Transverse colon (tissue), 4 donors: ENCODE measurements around the gene PDILT. TPM values are rescaled to one million over a fixed set of nuclear protein-coding genes. Genes with fewer than 3 reads are reported as not detected.

ENCODE experiments used
- DNase-seq: peaks from one replicate; pipeline ENCODE4 v3.0.0-alpha.2; 2019
- H3K27ac ChIP-seq, 4 donors: fragments of 200-600 bp; sonication (generic); 2 replicates each; pipeline ENCODE4 v1.5.1; 2016 to 2018; ENCODE audit warnings: inconsistent platforms in 4 of 4
- H3K27me3 ChIP-seq: fragments of 200-600 bp; sonication (generic); 2 replicates; pipeline ENCODE4 v1.5.1; 2017; ENCODE audit warnings: inconsistent platforms
- H3K36me3 ChIP-seq, 4 donors: fragments of 200-600 bp; sonication (generic); 2 replicates each; pipeline ENCODE4 v1.5.1; 2017 to 2019; ENCODE audit warnings: inconsistent platforms in 4 of 4
- H3K4me1 ChIP-seq, 4 donors: fragments of 200-600 bp; sonication (generic); 2 replicates each; pipeline ENCODE4 v1.5.1; 2017 to 2020; ENCODE audit warnings: inconsistent platforms in 4 of 4
- H3K4me3 ChIP-seq, 4 donors: fragments of 200-600 bp; sonication (generic); 1 replicate in 1 of 4; 2 replicates in 3 of 4; pipeline versions ENCODE4 v1.5.1 to v1.6.1; 2017 to 2019; ENCODE audit warnings: inconsistent platforms in 4 of 4
- H3K9me3 ChIP-seq, 2 donors: fragments of 200-600 bp; sonication (generic); 2 replicates each; pipeline ENCODE4 v1.5.1; 2017 to 2019; ENCODE audit warnings: inconsistent platforms in 2 of 2
- EP300 ChIP-seq: sonication (generic); formaldehyde crosslinking; IDR thresholded peaks from one replicate; pipeline ENCODE4 v1.6.1; 2017; ENCODE audit warnings: antibody characterized with exemption, low read depth
- POLR2A ChIP-seq: fragments of 450-650 bp; IDR thresholded peaks from one replicate; pipeline ENCODE4 v1.6.1; 2016; ENCODE audit warnings: antibody characterized with exemption, mild to moderate bottlenecking, moderate library complexity
- POLR2AphosphoS5 ChIP-seq, 3 donors: sonication (generic); formaldehyde crosslinking; IDR thresholded peaks; one replicate each; pipeline ENCODE4 v1.6.1; 2016; ENCODE audit warnings: antibody characterized with exemption in 3 of 3
- WGBS, 2 donors: methylation state at CpG; one replicate each; pipeline ENCODE4 v1.1.5; 2018; ENCODE audit warnings: low coverage in 1 of 2; 5-methylcytosine and 5-hydroxymethylcytosine counted together
- in situ Hi-C, 4 donors: fragments of 200-750 bp; cut with MboI; loops; one replicate each; pipeline versions ENCODE4 v1.15.0 to v1.15.1; 2017; ENCODE audit warnings: low sequenced_read_pairs in 3 of 4, low pct_ligation_motif_present in 1 of 4, low pct_unique_long_range_greater_than_20kb in 1 of 4
- intact Hi-C: fragments of 100-400 bp; cut with DNase I; formaldehyde crosslinking; loops from one replicate; pipeline ENCODE4 v1.15.1; 2023; ENCODE audit warnings: low total_unique reads
- total RNA-seq, 4 donors: library from RNA; depleted of rRNA; stranded (reverse); fragments of >200 nt; gene quantifications; one replicate each; pipeline ENCODE4 v1.1.0, GENCODE V29; 2016
- TF ChIP-seq, protein P1 (sequence below), 5 experiments: fragments of 200-600 bp in 3 of 5; fragments of 450-650 bp in 2 of 5; sonication (generic) in 3 of 5; IDR thresholded peaks; 1 replicate in 2 of 5; 2 replicates in 3 of 5; pipeline ENCODE4 v1.5.1; 2016 to 2017; ENCODE audit warnings: antibody characterized with exemption in 5 of 5, inconsistent platforms in 3 of 5, mild to moderate bottlenecking in 2 of 5, moderate library complexity in 1 of 5

Gene PDILT
- total RNA-seq, 4 donors from 2014 or later, result not detected

DNA sequence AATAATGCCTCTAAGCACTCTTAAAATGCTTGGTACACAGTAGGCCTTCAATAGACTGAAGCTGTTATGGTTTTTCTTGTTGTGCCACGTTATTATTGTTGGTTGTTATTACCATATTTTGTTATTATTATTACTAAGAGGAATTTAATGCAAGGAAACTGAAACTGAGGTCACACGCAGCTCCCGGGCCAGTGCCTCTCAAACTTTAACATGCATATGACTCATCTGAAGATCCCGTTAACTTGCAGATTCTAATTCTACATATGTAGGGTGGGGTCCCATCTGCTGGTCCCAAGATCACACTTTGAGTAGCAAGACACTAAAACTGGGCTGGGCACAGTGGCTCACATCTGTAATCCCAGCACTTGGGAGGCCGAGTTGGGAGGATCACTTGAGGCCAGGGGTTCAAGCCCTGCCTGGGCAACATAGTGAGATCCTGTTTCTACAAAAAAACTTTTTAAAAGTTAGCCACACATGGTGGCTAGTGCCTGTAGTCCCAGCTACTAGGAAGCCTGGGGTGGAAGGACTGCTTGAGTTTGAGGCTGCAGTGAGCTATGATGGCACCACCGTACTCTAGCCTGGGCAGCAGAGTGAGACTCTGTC, 5.7 kb upstream of the PDILT start:
- in situ Hi-C loops (no loop called here), intact Hi-C loops (no loop called here)
- TF ChIP-seq POLR2AphosphoS5 (IDR thresholded peaks at IDR 0.05) (no peak), POLR2A (no peak), EP300 (no peak)
- TF ChIP-seq, protein P1, sequence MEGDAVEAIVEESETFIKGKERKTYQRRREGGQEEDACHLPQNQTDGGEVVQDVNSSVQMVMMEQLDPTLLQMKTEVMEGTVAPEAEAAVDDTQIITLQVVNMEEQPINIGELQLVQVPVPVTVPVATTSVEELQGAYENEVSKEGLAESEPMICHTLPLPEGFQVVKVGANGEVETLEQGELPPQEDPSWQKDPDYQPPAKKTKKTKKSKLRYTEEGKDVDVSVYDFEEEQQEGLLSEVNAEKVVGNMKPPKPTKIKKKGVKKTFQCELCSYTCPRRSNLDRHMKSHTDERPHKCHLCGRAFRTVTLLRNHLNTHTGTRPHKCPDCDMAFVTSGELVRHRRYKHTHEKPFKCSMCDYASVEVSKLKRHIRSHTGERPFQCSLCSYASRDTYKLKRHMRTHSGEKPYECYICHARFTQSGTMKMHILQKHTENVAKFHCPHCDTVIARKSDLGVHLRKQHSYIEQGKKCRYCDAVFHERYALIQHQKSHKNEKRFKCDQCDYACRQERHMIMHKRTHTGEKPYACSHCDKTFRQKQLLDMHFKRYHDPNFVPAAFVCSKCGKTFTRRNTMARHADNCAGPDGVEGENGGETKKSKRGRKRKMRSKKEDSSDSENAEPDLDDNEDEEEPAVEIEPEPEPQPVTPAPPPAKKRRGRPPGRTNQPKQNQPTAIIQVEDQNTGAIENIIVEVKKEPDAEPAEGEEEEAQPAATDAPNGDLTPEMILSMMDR (IDR thresholded peaks at IDR 0.05), result no peak
- Histone ChIP-seq H3K4me3 (no peak overlapping the region), H3K9me3 (no peaks in the 10 kb centered on the region), H3K4me1 (peaks cover 0 to 4% (median 0%) of the 10 kb centered on the region in 4 donors), H3K27ac (peak overlapping the region in 1 of 4 donors; percentile 45), H3K27me3 (no peaks in the 10 kb centered on the region), H3K36me3 (no peaks in the 10 kb centered on the region)
- WGBS, 2 donors, result 61 to 63% methylated on average over 5 to 6 of the region's 6 CpGs
- DNase-seq, result no peak

DNA sequence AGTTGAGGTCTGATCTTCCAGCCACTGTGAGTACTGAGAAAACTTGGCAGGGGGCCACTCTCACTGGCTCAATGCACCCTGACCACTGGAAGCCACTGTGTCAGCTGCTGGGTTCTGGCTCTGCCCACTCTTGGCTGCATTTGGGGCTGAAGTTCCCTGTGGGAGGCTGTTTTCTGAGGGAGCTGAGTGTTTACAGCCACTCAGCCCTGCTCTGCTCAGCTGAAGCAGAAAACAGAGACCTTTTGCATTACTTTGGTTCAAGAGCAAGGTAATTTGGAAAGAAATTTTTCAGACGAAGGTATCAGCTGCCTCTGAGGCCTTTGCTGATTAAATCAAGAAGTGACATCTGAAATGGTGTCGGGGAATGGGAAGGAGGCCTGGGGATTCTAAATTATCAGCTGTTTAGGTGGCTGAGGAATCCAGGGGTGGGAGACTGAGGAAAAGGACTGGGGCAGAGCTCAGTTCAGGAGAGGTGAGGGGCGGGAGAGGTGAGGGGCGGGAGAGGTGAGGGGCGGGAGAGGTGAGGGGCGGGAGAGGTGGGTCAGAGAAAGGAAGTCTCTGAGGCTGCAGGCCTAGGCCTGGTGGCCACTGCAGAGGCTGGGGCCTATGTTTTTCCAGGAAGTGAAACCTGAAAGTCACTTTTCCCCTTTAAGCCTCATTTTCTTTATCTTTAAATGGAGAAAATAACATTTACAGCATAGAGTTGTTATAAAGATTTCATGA, 5.0 kb upstream of the PDILT start, which contains the start of gene ACSM5:
Gene ACSM5, plus strand, starts transcription at position 137 of the 723 bp plus-strand sequence. CDS start 1,951 bp downstream, outside the sequence.
- in situ Hi-C loops (no loop called here), intact Hi-C loops (no loop called here)
- 65 to 80% methylated on average over 3 to 6 of the region's 6 CpGs for WGBS, 2 donors
- H3K27ac ChIP-seq, result peak within 1 kb of the TSS in 2 of 4 donors; percentile 18 to 45
- no peaks in the 10 kb centered on the region for H3K9me3 ChIP-seq
- peaks cover 0 to 4% (median 0%) of the 10 kb centered on the region in 4 donors for H3K4me1 ChIP-seq
- TF ChIP-seq POLR2A (no peak), POLR2AphosphoS5 (IDR thresholded peaks at IDR 0.05) (no peak), EP300 (no peak)
- TF ChIP-seq, protein P1 (IDR thresholded peaks at IDR 0.05), result no peak
- no peaks in the 10 kb centered on the region for H3K27me3 ChIP-seq
- peak; percentile 25 for DNase-seq
- H3K36me3 ChIP-seq, result no peaks in the 10 kb centered on the region
- no peak within 1 kb of the TSS for H3K4me3 ChIP-seq

DNA sequence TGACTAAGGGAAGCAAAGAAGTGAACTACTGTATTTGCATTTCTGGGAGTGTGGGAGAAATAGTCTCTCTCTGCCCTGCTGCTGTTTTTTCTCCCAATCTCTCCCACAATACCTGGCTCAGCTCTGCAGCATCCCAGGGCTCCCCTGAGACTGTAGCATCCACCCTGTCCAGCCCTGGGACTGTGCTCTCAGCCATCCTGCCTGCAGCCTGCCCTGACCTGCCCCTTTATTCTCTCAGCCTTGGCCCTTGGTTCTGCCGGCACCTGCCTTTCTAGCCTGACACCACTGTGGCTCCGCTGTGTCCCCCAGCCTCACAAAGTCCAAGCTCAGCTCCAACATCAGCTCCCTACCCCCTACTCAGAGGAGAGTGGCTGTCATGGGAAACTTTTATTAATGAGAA, 1.9 kb downstream of the PDILT start:
- TF ChIP-seq EP300, result no peak
- TF ChIP-seq POLR2A, result no peak
- no peak for TF ChIP-seq POLR2AphosphoS5 (IDR thresholded peaks at IDR 0.05)
- TF ChIP-seq, protein P1 (IDR thresholded peaks at IDR 0.05), result no peak
- 100% methylated on average over 2 of the region's 2 CpGs; no CpG with 5 or more reads in 1 of the 2 donors for WGBS, 2 donors
- in situ Hi-C loops (no loop called here), intact Hi-C loops (no loop called here)
- H3K9me3 ChIP-seq, result no peaks in the 10 kb centered on the region
- no peak overlapping the region for H3K27ac ChIP-seq
- DNase-seq, result no peak
- H3K4me3 ChIP-seq, result no peak overlapping the region
- no peaks in the 10 kb centered on the region for H3K4me1 ChIP-seq
- no peaks in the 10 kb centered on the region for H3K36me3 ChIP-seq
- no peaks in the 10 kb centered on the region for H3K27me3 ChIP-seq

DNA sequence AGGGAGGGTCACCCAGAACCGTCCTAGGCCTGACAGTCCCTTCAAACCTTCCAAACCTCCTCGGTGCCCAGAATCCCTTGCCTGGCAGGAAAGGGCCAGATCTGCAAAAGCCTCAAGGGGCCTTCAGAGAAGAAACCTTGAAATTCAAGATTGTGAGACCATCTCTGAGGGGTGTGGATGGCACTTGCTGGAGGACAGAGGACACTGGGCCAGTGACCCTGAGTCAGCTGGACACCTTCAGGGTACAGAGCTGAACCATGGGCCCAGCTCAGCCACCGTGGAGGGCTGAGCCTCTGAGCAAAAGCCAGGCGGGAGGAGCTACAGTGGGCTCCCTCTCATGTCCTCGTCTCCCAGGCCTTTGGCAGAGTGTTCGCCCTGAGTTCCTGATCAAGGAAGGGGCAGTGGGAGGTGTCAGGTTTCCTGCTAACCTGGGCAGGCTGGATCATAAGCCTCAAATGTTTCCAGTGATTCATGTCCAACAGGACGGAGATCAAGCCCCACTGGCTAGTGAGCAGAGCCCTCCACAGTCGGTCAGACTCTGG, 3.0 kb downstream of the PDILT start:
- Histone ChIP-seq H3K4me3 (no peak overlapping the region), H3K27me3 (no peaks in the 10 kb centered on the region), H3K27ac (no peak overlapping the region), H3K4me1 (no peaks in the 10 kb centered on the region), H3K9me3 (no peaks in the 10 kb centered on the region), H3K36me3 (no peaks in the 10 kb centered on the region)
- TF ChIP-seq EP300, result no peak
- TF ChIP-seq, protein P1 (IDR thresholded peaks at IDR 0.05), result no peak
- no peak for TF ChIP-seq POLR2AphosphoS5 (IDR thresholded peaks at IDR 0.05)
- TF ChIP-seq POLR2A, result no peak
- in situ Hi-C loops (no loop called here), intact Hi-C loops (no loop called here)
- WGBS, 2 donors, result 72% methylated on average over 7 of the region's 8 CpGs; no CpG with 5 or more reads in 1 of the 2 donors
- DNase-seq, result no peak
